Natural killer cell treated with Interleukin-12 subunit alpha and Interleukin-12 subunit beta and Interleukin-15 and Interleukin-18, amount 100 ng/mL, for 72 hours (primary cell): ENCODE data around the gene NR1I3. TPM values are rescaled to one million over a fixed set of nuclear protein-coding genes. Genes with fewer than 3 reads are reported as not detected.
"Not testable (repeated sequence)": the region's sequence is repeated elsewhere in the genome, so short reads cannot be mapped to it uniquely, and the experiment has no call there.

Experiments
- ATAC-seq, 2 donors: fragments of 150-1000 bp; cut with Tn5 transposase in 1 of 2; sonication (Bioruptor Pico), chemical (Tn5 transposase) in 1 of 2; 2 replicates each; pipeline ENCODE4 v1.10.0; 2021
- DNase-seq: peaks from one replicate; pipeline ENCODE4 v3.0.0; 2022; ENCODE audit warnings: low spot score
- H3K27ac Mint-ChIP-seq, 2 donors: 1 replicate in 1 of 2; 2 replicates in 1 of 2; pipeline ENCODE4 v1.8.0; 2022; ENCODE audit warnings: mixed read lengths in 2 of 2, mild to moderate bottlenecking in 1 of 2, moderate library complexity in 1 of 2
- H3K27me3 Mint-ChIP-seq, 2 donors: 1 replicate in 1 of 2; 2 replicates in 1 of 2; pipeline ENCODE4 v1.8.0; 2022; ENCODE audit warnings: mixed read lengths in 2 of 2
- H3K36me3 Mint-ChIP-seq: one replicate; pipeline ENCODE4 v1.8.0; 2022; ENCODE audit warnings: mixed read lengths
- H3K4me1 Mint-ChIP-seq, 2 donors: 1 replicate in 1 of 2; 2 replicates in 1 of 2; pipeline ENCODE4 v1.8.0; 2022; ENCODE audit warnings: low read depth in 2 of 2, mixed read lengths in 2 of 2, mild to moderate bottlenecking in 1 of 2
- H3K4me3 Mint-ChIP-seq: one replicate; pipeline ENCODE4 v1.8.0; 2022; ENCODE audit warnings: mixed read lengths
- H3K9me3 Mint-ChIP-seq: 2 replicates; pipeline ENCODE4 v1.8.0; 2022; ENCODE audit warnings: mixed read lengths
- total RNA-seq, 2 donors: library from RNA; stranded (reverse); gene quantifications; one replicate each; pipeline ENCODE4 v1.2.3, GENCODE V29; 2022

NR1I3 gene
- total RNA-seq, 2 donors from 2014 or later = not detected

DNA sequence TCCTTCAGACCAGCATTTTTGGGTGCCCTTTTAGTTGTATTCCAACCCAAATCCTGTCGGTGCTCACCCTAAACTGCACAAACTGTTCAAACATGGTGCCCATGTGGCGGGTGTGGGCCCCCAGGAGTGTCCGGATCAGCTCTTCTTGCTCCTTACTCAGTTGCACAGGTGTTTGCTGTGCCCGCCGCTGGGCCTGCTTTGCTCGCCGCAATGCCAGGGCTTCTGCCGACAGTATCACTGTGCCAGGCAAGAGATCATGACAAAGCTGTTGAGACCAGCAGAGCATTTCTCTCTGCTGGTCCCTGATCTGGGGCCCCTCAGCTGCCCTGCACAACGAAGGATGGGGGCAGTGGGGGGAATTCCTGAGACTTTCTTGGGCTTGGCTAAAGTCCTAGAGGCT, 4.9 kb downstream of the NR1I3 start:
- no peaks in the 10 kb centered on the region for H3K27me3 Mint-ChIP-seq
- DNase-seq (no peak), ATAC-seq (no peak)
- peaks cover 0 to 7% of the 10 kb centered on the region in 2 donors for H3K4me1 Mint-ChIP-seq
- no peaks in the 10 kb centered on the region for H3K9me3 Mint-ChIP-seq
- no peak overlapping the region for H3K4me3 Mint-ChIP-seq
- H3K36me3 Mint-ChIP-seq = peaks cover 5% of the 10 kb centered on the region
- no peak overlapping the region for H3K27ac Mint-ChIP-seq

DNA sequence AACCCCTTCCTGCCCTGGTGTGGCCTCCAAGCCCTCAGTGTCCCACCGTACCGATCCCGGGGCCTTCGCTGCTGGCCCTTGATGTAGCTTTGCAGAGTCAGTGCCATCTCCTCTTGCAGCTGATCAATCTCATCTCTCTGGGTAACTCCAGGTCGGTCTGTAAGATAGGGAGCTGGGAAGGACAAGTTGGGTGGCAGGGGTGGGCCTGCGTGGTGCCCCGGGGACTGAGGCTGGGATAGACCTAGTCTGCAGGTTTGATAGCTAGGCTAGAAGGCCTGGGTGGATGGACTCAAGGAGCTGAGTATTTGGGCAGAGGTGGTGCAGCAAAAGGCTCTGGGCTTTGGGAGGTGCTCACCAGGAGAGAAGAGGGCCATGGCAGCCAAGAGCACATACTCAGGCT, 7.2 kb downstream of the NR1I3 start:
- no peak for ATAC-seq

DNA sequence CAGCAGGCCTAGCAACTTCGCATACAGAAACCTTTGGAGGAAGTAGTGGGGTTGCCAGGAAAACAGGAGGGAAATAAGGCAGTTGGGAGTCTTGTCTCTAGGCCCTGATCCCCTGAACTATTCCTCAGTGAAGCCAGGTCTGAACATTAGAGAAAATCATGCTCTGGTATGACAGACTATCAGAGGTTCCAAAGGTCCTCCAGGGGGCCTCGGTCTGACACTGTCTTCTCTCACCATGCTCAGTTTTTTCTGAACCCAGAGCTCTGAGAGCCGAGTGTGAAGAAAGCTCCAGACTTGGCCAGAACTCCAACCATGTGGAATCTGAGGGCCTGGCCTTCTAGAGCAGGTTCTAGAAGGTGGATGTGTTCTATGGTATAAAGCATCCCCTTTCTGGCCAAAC, 8.1 kb downstream of the NR1I3 start:
- Mint-ChIP-seq H3K27ac (no peak overlapping the region), H3K9me3 (no peaks in the 10 kb centered on the region), H3K4me1 (peaks cover 29 to 32% of the 10 kb centered on the region in 2 donors), H3K36me3 (peaks cover 5% of the 10 kb centered on the region), H3K27me3 (no peaks in the 10 kb centered on the region), H3K4me3 (no peak overlapping the region)
- DNase-seq = no peak
- no peak for ATAC-seq

More for the DNA sequence above, 7.2 kb downstream of the NR1I3 start:
- H3K27me3 Mint-ChIP-seq = no peaks in the 10 kb centered on the region
- H3K4me3 Mint-ChIP-seq = no peak overlapping the region
- H3K4me1 Mint-ChIP-seq = peaks cover 21 to 26% of the 10 kb centered on the region in 2 donors
- no peak for DNase-seq
- no peaks in the 10 kb centered on the region for H3K9me3 Mint-ChIP-seq
- no peak overlapping the region for H3K27ac Mint-ChIP-seq
- H3K36me3 Mint-ChIP-seq = peaks cover 5% of the 10 kb centered on the region

DNA sequence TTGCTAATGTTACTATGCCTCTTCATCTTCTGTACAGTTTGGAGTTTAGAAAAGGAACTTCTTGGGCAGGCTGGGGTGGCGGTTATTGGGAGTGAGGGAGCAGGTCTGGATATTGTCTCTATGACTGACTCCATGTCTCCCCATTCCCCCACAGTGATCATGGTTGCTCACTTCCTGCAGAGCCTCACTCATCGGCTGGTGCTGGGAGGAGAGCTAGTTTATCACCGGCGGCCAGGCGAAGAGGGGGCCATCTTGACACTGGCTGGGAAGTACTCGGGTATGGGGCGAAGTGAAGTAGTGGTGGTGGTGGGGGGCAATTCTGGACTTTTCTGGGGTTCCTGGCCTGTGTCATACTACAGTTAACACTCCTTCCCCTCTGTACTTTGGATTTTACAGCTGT, 10.0 kb downstream of the NR1I3 start:
- H3K9me3 Mint-ChIP-seq = no peaks in the 10 kb centered on the region
- H3K4me1 Mint-ChIP-seq = peaks cover 33 to 42% of the 10 kb centered on the region in 2 donors
- DNase-seq (no peak), ATAC-seq (no peak)
- peak overlapping the region; percentile 99 for H3K4me3 Mint-ChIP-seq
- H3K36me3 Mint-ChIP-seq = peaks cover 5% of the 10 kb centered on the region
- no peaks in the 10 kb centered on the region for H3K27me3 Mint-ChIP-seq
- peak overlapping the region; percentile 92 to 95 for H3K27ac Mint-ChIP-seq

DNA sequence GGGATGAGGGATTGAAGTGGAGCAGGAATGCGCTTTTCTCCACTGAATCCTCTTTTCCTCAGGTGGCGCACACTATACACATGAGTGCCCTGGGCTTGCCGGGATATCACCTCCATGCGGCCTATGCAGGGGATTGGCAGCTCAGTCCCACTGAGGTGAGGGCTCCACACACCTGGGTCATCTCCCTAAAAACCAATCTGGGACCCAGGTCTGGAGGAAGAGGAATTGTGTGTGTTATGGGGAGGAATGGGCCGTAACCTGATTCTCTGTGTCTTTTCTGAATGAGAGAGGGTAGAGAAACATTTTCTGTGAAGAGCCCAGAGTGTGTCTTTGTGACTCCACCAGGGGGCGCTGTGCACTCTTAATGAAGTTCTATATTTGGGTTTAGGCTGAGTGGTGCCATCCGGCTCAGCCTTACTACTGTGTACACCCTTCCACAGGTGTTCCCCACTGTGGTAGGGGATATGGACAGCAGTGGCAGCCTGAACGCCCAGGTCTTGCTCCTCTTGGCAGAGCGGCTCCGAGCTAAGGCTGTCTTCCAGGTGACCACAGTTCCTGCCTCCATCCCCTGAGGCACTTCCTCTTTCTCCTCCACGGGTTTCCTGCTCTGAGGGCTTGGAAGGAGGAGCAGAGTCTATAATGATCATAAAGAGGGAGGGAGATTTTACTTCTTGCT, 10.7 kb downstream of the NR1I3 start:
- Mint-ChIP-seq H3K9me3 (no peaks in the 10 kb centered on the region), H3K36me3 (peaks cover 5% of the 10 kb centered on the region), H3K4me1 (peaks cover 33 to 44% of the 10 kb centered on the region in 2 donors), H3K27me3 (no peaks in the 10 kb centered on the region), H3K27ac (peak overlapping the region; percentile 92 to 95), H3K4me3 (peak overlapping the region; percentile 99)
- peak; percentile 84 for DNase-seq
- peak; percentile 33 to 49 for ATAC-seq

DNA sequence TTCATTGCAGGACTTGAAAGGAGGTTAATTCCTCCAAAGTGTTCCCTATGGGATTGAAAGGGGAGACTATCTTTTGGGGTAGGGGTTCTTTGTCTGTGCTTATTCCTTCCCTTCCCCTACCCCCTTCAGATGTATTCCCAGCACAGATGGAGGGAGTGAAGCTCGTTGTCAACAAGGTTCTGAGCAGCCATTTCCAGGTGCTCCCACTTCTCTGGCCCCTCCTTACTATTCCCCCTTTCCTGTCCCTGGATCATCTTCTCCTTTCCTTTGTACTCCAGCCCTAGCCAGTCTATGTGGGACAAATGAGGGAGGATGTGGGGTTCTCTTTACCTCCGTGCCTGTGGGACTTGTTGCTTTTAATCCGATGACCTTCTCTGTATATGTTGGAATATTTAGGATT, 11.2 kb downstream of the NR1I3 start:
- ATAC-seq (no peak), DNase-seq (no peak)
- Mint-ChIP-seq H3K36me3 (peaks cover 5% of the 10 kb centered on the region), H3K27me3 (no peaks in the 10 kb centered on the region), H3K9me3 (no peaks in the 10 kb centered on the region), H3K27ac (peak overlapping the region; percentile 92 to 95), H3K4me1 (peaks cover 39 to 48% of the 10 kb centered on the region in 2 donors), H3K4me3 (peak overlapping the region; percentile 99)

DNA sequence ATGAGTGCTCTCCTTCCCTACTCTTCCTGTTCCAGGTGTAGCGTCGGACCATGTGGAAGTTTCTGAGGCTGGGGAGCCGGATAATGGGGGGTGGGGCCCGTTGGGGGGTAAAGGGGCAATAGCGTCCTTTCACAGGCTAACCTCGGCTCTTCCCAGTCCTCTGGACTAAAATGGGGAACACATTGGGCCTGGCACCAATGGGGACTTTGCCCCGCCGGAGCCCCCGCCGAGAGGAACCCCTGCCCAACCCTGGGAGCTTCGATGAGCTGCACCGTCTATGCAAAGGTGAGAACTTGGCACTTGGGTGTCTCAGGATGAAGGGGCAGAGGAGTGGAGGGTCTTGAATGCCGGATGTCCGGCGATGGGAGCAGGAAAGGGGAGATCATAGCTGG, 11.7 kb downstream of the NR1I3 start:
- H3K4me1 Mint-ChIP-seq = peaks cover 39 to 48% of the 10 kb centered on the region in 2 donors
- peak overlapping the region; percentile 92 to 95 for H3K27ac Mint-ChIP-seq
- ATAC-seq (no peak), DNase-seq (no peak)
- H3K27me3 Mint-ChIP-seq = no peaks in the 10 kb centered on the region
- peak overlapping the region; percentile 99 for H3K4me3 Mint-ChIP-seq
- peaks cover 5% of the 10 kb centered on the region for H3K36me3 Mint-ChIP-seq
- no peaks in the 10 kb centered on the region for H3K9me3 Mint-ChIP-seq

DNA sequence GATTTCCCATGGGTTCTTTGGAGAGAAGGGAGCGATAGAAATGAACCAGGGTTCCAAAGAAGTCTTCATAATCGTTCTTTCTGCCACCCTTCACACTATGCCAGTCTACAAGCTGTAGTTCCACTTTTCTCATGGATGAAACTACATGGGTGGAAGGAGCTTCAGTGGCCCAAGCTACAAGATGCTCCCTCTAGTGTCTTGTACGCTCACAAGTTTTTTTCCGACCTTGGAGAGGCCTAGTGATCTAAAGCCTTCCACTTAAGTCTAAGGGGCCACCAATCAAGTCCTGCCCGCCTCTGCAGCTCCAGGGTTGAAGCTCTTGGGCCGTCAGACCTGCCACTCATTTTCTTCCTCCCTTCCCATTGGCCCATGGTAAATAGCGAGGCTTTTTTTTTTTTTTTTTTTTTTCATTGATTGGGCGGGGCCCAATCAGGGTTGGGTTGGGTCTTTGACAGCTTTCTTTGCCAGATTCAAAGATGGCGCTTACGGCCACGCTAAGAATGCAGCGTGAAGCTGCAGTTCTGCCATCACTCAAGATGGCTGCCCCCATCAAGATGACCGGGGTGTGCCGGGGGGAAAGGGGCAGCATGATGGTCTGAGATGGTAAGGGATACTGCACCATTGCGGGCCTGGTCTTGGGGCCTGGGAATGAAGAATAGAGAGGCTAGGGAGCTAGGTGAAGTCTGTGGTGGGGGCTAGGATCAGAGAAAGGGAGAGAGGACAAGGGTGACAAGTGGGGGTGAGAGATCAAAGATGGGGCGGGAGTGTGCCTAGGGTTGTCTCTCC, 12.3 kb downstream of the NR1I3 start, which contains the start of gene TOMM40L:
TOMM40L (plus strand) TSS at position 527 of the 786 bp plus-strand sequence. CDS start 430 bp downstream, outside the sequence.
- peak; percentile 97 to 98 for ATAC-seq
- peaks cover 39 to 48% of the 10 kb centered on the region in 2 donors for H3K4me1 Mint-ChIP-seq
- DNase-seq = peak; percentile 90
- peaks cover 5% of the 10 kb centered on the region for H3K36me3 Mint-ChIP-seq
- H3K27me3 Mint-ChIP-seq = no peaks in the 10 kb centered on the region
- H3K9me3 Mint-ChIP-seq = no peaks in the 10 kb centered on the region
- peak within 1 kb of the TSS; percentile 92 to 95 for H3K27ac Mint-ChIP-seq
- peak within 1 kb of the TSS; percentile 99 for H3K4me3 Mint-ChIP-seq

DNA sequence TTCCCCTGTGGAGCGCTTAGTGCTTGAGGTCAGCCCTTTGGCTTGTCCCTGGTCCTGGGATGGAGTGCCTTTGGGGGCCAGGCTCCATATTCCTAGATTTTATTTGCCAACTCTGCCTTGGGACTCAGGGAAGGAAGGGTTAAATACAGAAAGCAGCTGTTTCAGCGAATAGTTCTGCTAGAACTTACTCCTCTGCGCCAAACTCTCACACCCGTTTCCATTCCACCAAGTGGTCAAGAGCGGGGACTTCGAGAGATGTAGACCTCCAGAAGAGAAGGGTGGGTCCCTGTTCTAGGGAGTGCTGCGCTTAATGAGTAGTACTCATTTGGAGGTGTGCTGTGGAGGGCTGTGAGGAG, 12.8 kb downstream of the NR1I3 start:
- Mint-ChIP-seq H3K27ac (peak overlapping the region; percentile 92 to 95), H3K27me3 (no peaks in the 10 kb centered on the region), H3K36me3 (peaks cover 5% of the 10 kb centered on the region), H3K9me3 (no peaks in the 10 kb centered on the region), H3K4me1 (peaks cover 39 to 46% of the 10 kb centered on the region in 2 donors), H3K4me3 (peak overlapping the region; percentile 99)
- ATAC-seq (peak; percentile 0 to 1), DNase-seq (no peak)

DNA sequence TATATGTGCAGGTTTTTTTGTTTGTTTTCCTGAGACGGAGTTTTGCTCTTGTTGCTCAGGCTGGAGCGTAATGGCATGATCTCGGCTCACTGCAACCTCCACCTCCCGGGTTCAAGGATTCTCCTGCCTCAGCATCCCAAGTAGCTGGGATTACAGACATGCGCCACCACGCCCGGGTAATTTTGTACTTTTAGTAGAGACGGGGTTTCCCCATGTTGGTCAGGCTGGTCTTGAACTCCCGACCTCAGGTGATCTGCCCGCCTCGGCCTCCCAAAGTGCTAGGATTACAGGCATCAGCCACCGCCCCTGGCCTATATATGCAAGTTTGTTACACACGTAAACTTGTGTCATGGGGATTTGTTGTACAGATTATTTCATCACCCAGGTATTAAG, 13.3 kb downstream of the NR1I3 start:
- peaks cover 39 to 48% of the 10 kb centered on the region in 2 donors for H3K4me1 Mint-ChIP-seq
- ATAC-seq, H3K4me3 Mint-ChIP-seq, H3K36me3 Mint-ChIP-seq, H3K27me3 Mint-ChIP-seq, DNase-seq, H3K9me3 Mint-ChIP-seq: not testable (repeated sequence)
- peak overlapping the region; percentile 92 to 95 for H3K27ac Mint-ChIP-seq

DNA sequence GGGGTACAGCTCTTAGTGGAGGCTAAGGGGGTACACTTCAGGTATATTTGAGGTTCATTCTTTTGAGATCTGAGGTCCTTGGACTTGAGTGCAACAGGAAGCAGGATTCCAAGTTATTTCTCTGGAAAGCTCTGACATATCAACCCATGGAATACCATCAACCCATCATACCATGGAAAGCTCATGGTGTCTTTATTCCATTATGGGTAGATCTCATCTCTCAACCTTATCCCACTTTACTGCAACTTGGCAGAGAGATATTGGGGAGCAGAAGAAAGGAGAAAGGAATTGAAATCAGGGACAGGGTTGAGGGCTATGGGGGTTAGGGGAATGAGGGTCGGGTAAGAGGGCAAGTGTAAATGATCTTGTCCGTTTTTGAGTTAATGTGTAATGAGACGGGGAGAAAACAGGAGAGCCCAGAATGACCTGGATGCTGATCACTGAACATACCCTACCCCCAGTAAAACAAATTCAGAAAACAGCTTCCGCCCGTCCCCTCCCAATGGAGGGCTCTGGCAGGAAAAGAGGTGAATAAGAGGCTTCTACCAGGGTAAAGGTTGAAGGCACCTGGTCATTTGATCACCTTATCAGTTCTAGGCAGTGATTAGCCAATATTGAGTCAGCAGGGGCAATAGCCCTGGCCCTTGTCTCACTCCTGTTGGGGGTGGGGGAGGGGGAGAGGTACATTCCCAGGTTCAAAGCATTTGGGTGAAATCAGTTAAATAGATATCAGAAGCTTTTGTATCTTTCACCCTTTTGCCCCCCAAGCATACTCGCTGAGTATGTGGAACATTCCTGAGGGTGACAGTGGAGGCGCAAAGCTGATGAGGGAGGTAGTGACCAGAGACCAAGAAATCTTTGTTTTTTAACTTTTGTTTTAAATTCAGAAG, 14.0 kb downstream of the NR1I3 start:
- Mint-ChIP-seq H3K4me3 (no peak overlapping the region), H3K4me1 (peaks cover 45 to 54% of the 10 kb centered on the region in 2 donors), H3K9me3 (no peaks in the 10 kb centered on the region), H3K27me3 (no peaks in the 10 kb centered on the region), H3K36me3 (peaks cover 8% of the 10 kb centered on the region), H3K27ac (peak overlapping the region; percentile 36 to 65)
- no peak for ATAC-seq
- DNase-seq = no peak

DNA sequence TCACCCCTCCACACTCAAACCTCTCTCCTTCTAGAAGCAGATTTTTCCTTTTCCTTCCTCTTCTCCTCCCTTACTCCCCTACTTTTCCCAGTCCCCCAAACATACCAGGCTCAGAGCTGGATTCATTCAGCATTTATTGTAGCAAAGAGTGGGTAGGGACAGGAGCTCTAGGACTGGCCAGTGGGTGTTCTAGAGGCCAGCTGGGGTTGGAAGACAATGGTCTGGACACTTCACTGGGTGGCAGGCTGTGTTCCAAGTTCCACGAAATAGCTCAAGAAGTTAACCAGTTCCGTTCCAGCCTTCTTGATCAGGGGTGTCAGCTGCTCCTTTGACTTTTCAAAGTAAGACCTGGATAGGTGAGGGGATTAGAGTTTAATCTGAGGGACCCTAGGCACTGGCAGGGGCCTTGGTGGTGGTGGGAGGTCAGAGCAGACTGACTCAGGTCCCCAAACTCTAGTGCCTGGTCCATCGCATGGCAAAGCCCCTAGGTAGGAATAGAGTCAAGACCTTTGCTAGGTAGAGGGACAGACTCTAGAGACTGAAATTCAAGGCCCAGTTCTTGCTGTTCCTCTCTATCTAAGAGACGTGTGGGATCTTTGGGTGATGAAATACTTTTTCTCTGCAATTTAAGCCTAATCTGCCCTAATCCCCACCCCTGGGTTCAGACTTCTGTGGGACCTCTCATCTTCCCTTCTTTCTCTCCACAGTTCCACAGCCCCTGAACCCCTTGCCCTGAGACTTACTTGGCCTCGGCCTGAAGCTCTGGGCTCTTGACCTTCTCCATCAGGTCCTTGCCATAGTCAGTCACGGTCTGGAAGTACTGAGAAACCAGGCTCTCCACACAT, 15.6 kb downstream of the NR1I3 start:
- H3K27me3 Mint-ChIP-seq = no peaks in the 10 kb centered on the region
- ATAC-seq (no peak), DNase-seq (peak; percentile 49)
- peak overlapping the region in 1 of 2 donors; percentile 36 for H3K27ac Mint-ChIP-seq
- peaks cover 5% of the 10 kb centered on the region for H3K36me3 Mint-ChIP-seq
- peaks cover 49 to 61% of the 10 kb centered on the region in 2 donors for H3K4me1 Mint-ChIP-seq
- no peak overlapping the region for H3K4me3 Mint-ChIP-seq
- no peaks in the 10 kb centered on the region for H3K9me3 Mint-ChIP-seq

DNA sequence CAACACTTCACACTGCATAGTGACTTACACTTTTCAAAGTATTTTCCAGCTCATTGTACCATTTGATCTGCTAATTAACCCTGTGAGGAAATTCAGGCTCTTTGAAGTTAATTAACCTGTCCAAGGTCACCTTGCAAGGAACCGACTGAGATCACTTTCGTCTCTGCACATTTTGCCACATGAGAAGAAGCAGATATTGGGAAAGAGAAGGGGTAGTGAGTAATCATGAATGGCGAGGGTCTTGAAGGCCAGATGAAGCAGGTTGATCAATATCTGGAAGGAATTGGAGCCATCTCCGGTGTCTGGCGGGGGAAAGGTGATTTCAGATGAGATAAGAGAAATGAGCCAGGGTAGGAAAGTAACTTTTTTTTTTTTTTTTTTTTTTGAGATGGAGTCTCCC, 18.0 kb downstream of the NR1I3 start:
- peaks cover 5% of the 10 kb centered on the region for H3K36me3 Mint-ChIP-seq
- no peaks in the 10 kb centered on the region for H3K9me3 Mint-ChIP-seq
- no peak for ATAC-seq
- H3K4me3 Mint-ChIP-seq = no peak overlapping the region
- no peak for DNase-seq
- H3K27ac Mint-ChIP-seq = peak overlapping the region; percentile 94 to 100
- H3K4me1 Mint-ChIP-seq = peaks cover 42 to 56% of the 10 kb centered on the region in 2 donors
- no peaks in the 10 kb centered on the region for H3K27me3 Mint-ChIP-seq
